Stimulated activated CD4-positive, alpha-beta T cell treated with anti-CD3 and anti-CD28 coated beads, Interleukin-12 subunit alpha, Interleukin-12 subunit beta, amount 100 ng/mL, for 4 hours (primary cell): ENCODE results near the gene FAM228A.
"Not testable (repeated sequence)": the region's sequence is repeated elsewhere in the genome, so short reads cannot be mapped to it uniquely, and the experiment has no call there.

Source experiments
- DNase-seq: peaks from one replicate; pipeline ENCODE4 v3.0.0-alpha.2; 2020

FAM228A gene

GRCh38 chr2:24174851-24175277 is at the start of gene FAM228A:
TSS of gene FAM228A (plus strand) at chr2:24175053. CDS start at chr2:24175481, 428 bp downstream.
- no peak for DNase-seq

- no peak for DNase-seq
Observed at GRCh38 chr2:24125956-24126355, 48.9 kb upstream of the FAM228A start.

GRCh38 chr2:24132543-24132942 is 42.3 kb upstream of the FAM228A start:
- DNase-seq = no peak

- not testable (repeated sequence) for DNase-seq
Observed at GRCh38 chr2:24140305-24140704, 34.5 kb upstream of the FAM228A start.

GRCh38 chr2:24147364-24147763 is 27.5 kb upstream of the FAM228A start:
- DNase-seq = no peak

GRCh38 chr2:24152413-24153197 is 22.2 kb upstream of the FAM228A start:
- DNase-seq = no peak

- no peak for DNase-seq
Observed at GRCh38 chr2:24153478-24153877, 21.4 kb upstream of the FAM228A start.

GRCh38 chr2:24158131-24158530 is 16.7 kb upstream of the FAM228A start:
- DNase-seq = no peak

- no peak for DNase-seq
Observed at GRCh38 chr2:24159708-24160107, 15.1 kb upstream of the FAM228A start.

GRCh38 chr2:24160761-24161160 is 14.1 kb upstream of the FAM228A start:
- no peak for DNase-seq

- no peak for DNase-seq
Observed at GRCh38 chr2:24162494-24162893, 12.4 kb upstream of the FAM228A start.

GRCh38 chr2:24163186-24163585 is 11.7 kb upstream of the FAM228A start:
- DNase-seq = no peak

- DNase-seq = no peak
Observed at GRCh38 chr2:24163601-24164000, 11.3 kb upstream of the FAM228A start.

GRCh38 chr2:24164416-24164973 is 10.4 kb upstream of the FAM228A start:
- peak; percentile 31 for DNase-seq

GRCh38 chr2:24169023-24169422 is 5.8 kb upstream of the FAM228A start:
- no peak for DNase-seq

GRCh38 chr2:24175631-24176187 is 856 bp downstream of the FAM228A start:
- no peak for DNase-seq

GRCh38 chr2:24176326-24176725 is 1.5 kb downstream of the FAM228A start:
- DNase-seq = no peak

- no peak for DNase-seq
Observed at GRCh38 chr2:24179683-24180082, 4.8 kb downstream of the FAM228A start.

- no peak for DNase-seq
Observed at GRCh38 chr2:24181849-24182248, 7.0 kb downstream of the FAM228A start.

- no peak for DNase-seq
Observed at GRCh38 chr2:24182507-24182906, 7.7 kb downstream of the FAM228A start.

- DNase-seq = no peak
Observed at GRCh38 chr2:24183366-24184069, 8.7 kb downstream of the FAM228A start.

GRCh38 chr2:24189551-24189950 is 14.7 kb downstream of the FAM228A start:
- no peak for DNase-seq

GRCh38 chr2:24190503-24190902 is 15.7 kb downstream of the FAM228A start:
- DNase-seq = no peak

- no peak for DNase-seq
Observed at GRCh38 chr2:24191156-24191555, 16.3 kb downstream of the FAM228A start.
